Tibial nerve (tissue), 4 donors: ENCODE results near the gene DOK3. TPM values are rescaled to one million over a fixed set of nuclear protein-coding genes. Genes with fewer than 3 reads are reported as not detected.

Source experiments
- DNase-seq, 2 donors: peaks; one replicate each; pipeline ENCODE4 v3.0.0-alpha.2; 2019; ENCODE audit warnings: low spot score in 2 of 2
- H3K27ac ChIP-seq, 4 donors: fragments of 200-600 bp; sonication (generic) in 3 of 4; one replicate each; pipeline ENCODE4 v1.5.1; 2017 to 2019; ENCODE audit warnings: mild to moderate bottlenecking in 1 of 4
- H3K27me3 ChIP-seq, 2 donors: fragments of 200-600 bp; sonication (generic) in 1 of 2; one replicate each; pipeline versions ENCODE4 v1.5.1 to v1.6.0; 2017 to 2019
- H3K36me3 ChIP-seq, 3 donors: fragments of 200-600 bp; sonication (generic); one replicate each; pipeline ENCODE4 v1.5.1; 2018 to 2019
- H3K4me1 ChIP-seq, 4 donors: fragments of 200-600 bp; sonication (generic) in 3 of 4; one replicate each; pipeline ENCODE4 v1.5.1; 2017 to 2019
- H3K4me3 ChIP-seq, 4 donors: fragments of 200-600 bp; sonication (generic) in 3 of 4; one replicate each; pipeline ENCODE4 v1.5.1; 2017 to 2019; ENCODE audit warnings: mild to moderate bottlenecking in 1 of 4, moderate library complexity in 1 of 4
- H3K9me3 ChIP-seq, 4 donors: fragments of 200-600 bp; sonication (generic) in 3 of 4; one replicate each; pipeline ENCODE4 v1.5.1; 2017 to 2019
- EP300 ChIP-seq, 2 donors: sonication (generic); formaldehyde crosslinking; IDR thresholded peaks; one replicate each; pipeline ENCODE4 v1.6.1; 2017; ENCODE audit warnings: antibody characterized with exemption in 2 of 2, mild to moderate bottlenecking in 1 of 2
- POLR2A ChIP-seq, 2 donors: fragments of 450-650 bp; IDR thresholded peaks; one replicate each; pipeline ENCODE4 v1.6.1; 2017; ENCODE audit warnings: antibody characterized with exemption in 2 of 2, mild to moderate bottlenecking in 2 of 2, moderate library complexity in 2 of 2
- WGBS, 2 donors: methylation state at CpG; one replicate each; pipeline ENCODE4 v1.1.5; 2018; 5-methylcytosine and 5-hydroxymethylcytosine counted together
- total RNA-seq, 4 donors: library from RNA; depleted of rRNA; stranded (reverse); fragments of >200 nt; gene quantifications; one replicate each; pipeline ENCODE4 v1.1.0, GENCODE V29; 2016
- TF ChIP-seq, protein P1 (sequence below), 5 experiments: fragments of 200-600 bp in 3 of 5; fragments of 450-650 bp in 2 of 5; sonication (generic) in 3 of 5; IDR thresholded peaks; one replicate each; pipeline ENCODE4 v1.5.1; 2016 to 2019; ENCODE audit warnings: antibody characterized with exemption in 5 of 5, mild to moderate bottlenecking in 3 of 5, moderate library complexity in 2 of 5

The DOK3 gene
- total RNA-seq, 4 donors from 2014 or later: 7.8 to 20.1 (median 11.5) TPM

DNA sequence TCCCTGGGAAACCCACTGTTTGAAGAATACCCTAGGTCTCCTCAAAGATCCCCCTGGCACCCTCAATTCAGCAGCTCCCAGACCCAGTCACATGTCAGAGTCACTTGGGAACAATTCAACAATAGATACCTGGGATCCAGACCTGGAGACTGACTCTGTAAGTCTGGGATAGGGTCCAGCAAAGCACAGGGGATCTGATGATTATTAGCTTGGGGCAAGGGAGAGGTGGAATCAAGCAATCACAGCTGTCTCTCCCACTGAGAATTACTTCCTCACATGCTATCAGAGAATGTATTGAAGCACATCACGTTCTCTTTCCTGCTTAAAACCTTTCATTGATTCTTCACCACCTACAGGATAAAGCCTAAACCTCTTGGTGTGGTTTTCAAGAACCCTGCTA lies 38.9 kb upstream of the DOK3 start:
- no peaks in the 10 kb centered on the region for H3K27me3 ChIP-seq
- DNase-seq: no peak
- H3K4me3 ChIP-seq: no peak overlapping the region
- peaks cover 0 to 78% (median 28%) of the 10 kb centered on the region in 4 donors for H3K4me1 ChIP-seq
- no peaks in the 10 kb centered on the region for H3K36me3 ChIP-seq
- H3K27ac ChIP-seq: peak overlapping the region in 1 of 4 donors; percentile 47
- WGBS, 2 donors: 31 to 59% methylated on average over 1 of the region's 1 CpG
- H3K9me3 ChIP-seq: no peaks in the 10 kb centered on the region
- TF ChIP-seq POLR2A (IDR thresholded peaks at IDR 0.05) (no peak), EP300 (IDR thresholded peaks at IDR 0.05) (no peak)
- TF ChIP-seq, protein P1, sequence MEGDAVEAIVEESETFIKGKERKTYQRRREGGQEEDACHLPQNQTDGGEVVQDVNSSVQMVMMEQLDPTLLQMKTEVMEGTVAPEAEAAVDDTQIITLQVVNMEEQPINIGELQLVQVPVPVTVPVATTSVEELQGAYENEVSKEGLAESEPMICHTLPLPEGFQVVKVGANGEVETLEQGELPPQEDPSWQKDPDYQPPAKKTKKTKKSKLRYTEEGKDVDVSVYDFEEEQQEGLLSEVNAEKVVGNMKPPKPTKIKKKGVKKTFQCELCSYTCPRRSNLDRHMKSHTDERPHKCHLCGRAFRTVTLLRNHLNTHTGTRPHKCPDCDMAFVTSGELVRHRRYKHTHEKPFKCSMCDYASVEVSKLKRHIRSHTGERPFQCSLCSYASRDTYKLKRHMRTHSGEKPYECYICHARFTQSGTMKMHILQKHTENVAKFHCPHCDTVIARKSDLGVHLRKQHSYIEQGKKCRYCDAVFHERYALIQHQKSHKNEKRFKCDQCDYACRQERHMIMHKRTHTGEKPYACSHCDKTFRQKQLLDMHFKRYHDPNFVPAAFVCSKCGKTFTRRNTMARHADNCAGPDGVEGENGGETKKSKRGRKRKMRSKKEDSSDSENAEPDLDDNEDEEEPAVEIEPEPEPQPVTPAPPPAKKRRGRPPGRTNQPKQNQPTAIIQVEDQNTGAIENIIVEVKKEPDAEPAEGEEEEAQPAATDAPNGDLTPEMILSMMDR (IDR thresholded peaks at IDR 0.05): no peak

- peak overlapping the region in 1 of 4 donors; percentile 65 for H3K27ac ChIP-seq
- no peak for DNase-seq
- TF ChIP-seq POLR2A (IDR thresholded peaks at IDR 0.05) (no peak), EP300 (IDR thresholded peaks at IDR 0.05) (no peak)
- TF ChIP-seq, protein P1 (IDR thresholded peaks at IDR 0.05): no peak
- H3K4me1 ChIP-seq: peaks cover 0 to 78% (median 21%) of the 10 kb centered on the region in 4 donors
- no peaks in the 10 kb centered on the region for H3K36me3 ChIP-seq
- H3K9me3 ChIP-seq: no peaks in the 10 kb centered on the region
- H3K27me3 ChIP-seq: no peaks in the 10 kb centered on the region
- WGBS, 2 donors: 81 to 84% methylated on average over 3 of the region's 3 CpGs
- H3K4me3 ChIP-seq: no peak overlapping the region
Observed at GRCh38 chr5:177547736-177548135, 38.1 kb upstream of the DOK3 start.

DNA sequence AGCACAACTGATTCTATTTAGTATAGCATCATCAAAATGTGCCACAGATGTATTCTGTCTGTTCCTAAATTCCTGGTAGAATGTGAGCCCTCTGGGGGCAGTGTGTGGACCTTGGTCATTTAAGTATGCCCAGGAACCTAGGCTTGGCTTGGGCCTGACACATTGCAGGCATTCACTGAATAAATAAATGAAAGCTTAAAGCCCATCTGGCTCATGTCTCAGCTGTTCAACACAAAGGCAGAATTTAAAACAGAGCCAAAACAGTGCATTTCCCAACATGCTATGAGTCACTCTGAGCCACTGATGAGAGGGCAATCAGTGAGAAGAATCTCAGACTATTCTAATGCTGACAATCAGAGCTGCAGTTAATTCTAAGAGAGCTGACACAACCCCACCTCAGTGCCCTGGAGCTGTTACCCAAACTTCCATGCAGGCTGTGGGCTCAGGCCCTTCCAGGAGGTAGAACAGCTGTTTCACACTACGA lies 36.7 kb upstream of the DOK3 start:
- peaks cover 0 to 70% (median 19%) of the 10 kb centered on the region in 4 donors for H3K4me1 ChIP-seq
- H3K27ac ChIP-seq: peak overlapping the region; percentile 24 to 91 (median 71)
- 29 to 40% methylated on average over 1 of the region's 1 CpG for WGBS, 2 donors
- H3K9me3 ChIP-seq: no peaks in the 10 kb centered on the region
- H3K4me3 ChIP-seq: no peak overlapping the region
- peak in 1 of 2 donors; percentile 49 for DNase-seq
- no peaks in the 10 kb centered on the region for H3K36me3 ChIP-seq
- TF ChIP-seq EP300 (IDR thresholded peaks at IDR 0.05): peak in 1 of 2 donors; percentile 75
- no peak for TF ChIP-seq POLR2A (IDR thresholded peaks at IDR 0.05)
- no peaks in the 10 kb centered on the region for H3K27me3 ChIP-seq

- 26 to 37% methylated on average over 4 of the region's 4 CpGs for WGBS, 2 donors
- H3K27ac ChIP-seq: peak overlapping the region in 3 of 4 donors; percentile 65 to 91 (median 77)
- H3K36me3 ChIP-seq: no peaks in the 10 kb centered on the region
- H3K27me3 ChIP-seq: no peaks in the 10 kb centered on the region
- peaks cover 0 to 66% (median 19%) of the 10 kb centered on the region in 4 donors for H3K4me1 ChIP-seq
- H3K4me3 ChIP-seq: no peak overlapping the region
- H3K9me3 ChIP-seq: no peaks in the 10 kb centered on the region
- peak; percentile 70 to 87 for DNase-seq
- TF ChIP-seq, protein P1 (IDR thresholded peaks at IDR 0.05): no peak
- peak; percentile 50 to 83 for TF ChIP-seq EP300 (IDR thresholded peaks at IDR 0.05)
Observed at GRCh38 chr5:177545487-177546257, 36.0 kb upstream of the DOK3 start.

DNA sequence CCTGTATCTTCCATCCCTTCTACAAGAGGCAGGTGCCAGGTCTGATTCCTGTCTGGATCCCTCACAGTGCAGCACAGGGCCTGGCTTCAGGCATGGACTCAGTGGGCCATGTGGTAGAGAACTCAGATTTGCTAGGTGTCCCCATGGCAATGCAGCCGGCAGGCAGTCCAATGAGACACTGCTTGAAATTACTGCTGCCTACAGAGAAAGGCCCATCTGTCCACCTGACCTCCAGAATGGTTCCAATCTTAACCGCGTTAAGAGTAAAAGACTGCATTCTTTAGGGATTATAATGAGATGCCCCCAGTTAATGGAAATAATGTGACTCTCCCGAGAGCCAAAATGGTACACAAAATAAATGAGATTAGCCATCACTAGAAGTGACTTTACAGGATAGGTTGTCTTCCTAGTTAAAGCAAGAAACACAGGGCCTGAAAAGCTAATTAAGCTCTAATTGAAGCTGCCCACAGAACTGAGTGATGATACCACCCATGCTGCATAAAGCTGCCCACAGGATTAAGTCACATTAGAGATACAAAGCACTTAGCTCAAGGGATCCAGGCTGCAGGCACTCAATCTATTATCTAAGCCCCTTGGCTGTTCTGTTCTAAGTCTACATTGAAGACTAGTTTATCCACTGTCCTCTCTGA lies 33.3 kb upstream of the DOK3 start:
- 78 to 81% methylated on average over 4 of the region's 4 CpGs for WGBS, 2 donors
- H3K27ac ChIP-seq: peak overlapping the region in 1 of 4 donors; percentile 91
- no peak for DNase-seq
- no peaks in the 10 kb centered on the region for H3K9me3 ChIP-seq
- no peak overlapping the region for H3K4me3 ChIP-seq
- peaks cover 0 to 10% (median 6%) of the 10 kb centered on the region in 3 donors for H3K36me3 ChIP-seq
- peaks cover 0 to 75% (median 24%) of the 10 kb centered on the region in 4 donors for H3K4me1 ChIP-seq
- TF ChIP-seq POLR2A (IDR thresholded peaks at IDR 0.05): no peak
- TF ChIP-seq, protein P1 (IDR thresholded peaks at IDR 0.05): no peak
- TF ChIP-seq EP300 (IDR thresholded peaks at IDR 0.05): no peak
- no peaks in the 10 kb centered on the region for H3K27me3 ChIP-seq
